Measurements from ENCODE around the gene COL6A2.

Gene COL6A2

GRCh38 chr21:46119144-46119636 lies 21.3 kb downstream of the COL6A2 start:
- H3K27ac ChIP-seq (ENCODE audit: low read depth, low read length): no peak overlapping the region
- peaks cover 5 to 89% (median 81%) of the 10 kb centered on the region in 5 donors for H3K36me3 ChIP-seq (ENCODE audit: control insufficient read depth in 5 of 5, insufficient read depth in 5 of 5, low read length in 5 of 5)
- H3K27me3 ChIP-seq (ENCODE audit: control insufficient read depth in 5 of 5, insufficient read depth in 4 of 5, low read length in 5 of 5): no peaks in the 10 kb centered on the region
- no peak overlapping the region for H3K9ac ChIP-seq (ENCODE audit: low read length in 5 of 5)
- H3K4me3 ChIP-seq (ENCODE audit: low read depth in 1 of 5, low read length in 5 of 5): no peak overlapping the region
- peaks cover 0 to 9% (median 4%) of the 10 kb centered on the region in 5 donors for H3K9me3 ChIP-seq (ENCODE audit: control insufficient read depth in 5 of 5, low read length in 5 of 5)
- no peaks in the 10 kb centered on the region for H3K4me1 ChIP-seq (ENCODE audit: control insufficient read depth in 5 of 5, insufficient read depth in 5 of 5, low read length in 5 of 5)

DNA sequence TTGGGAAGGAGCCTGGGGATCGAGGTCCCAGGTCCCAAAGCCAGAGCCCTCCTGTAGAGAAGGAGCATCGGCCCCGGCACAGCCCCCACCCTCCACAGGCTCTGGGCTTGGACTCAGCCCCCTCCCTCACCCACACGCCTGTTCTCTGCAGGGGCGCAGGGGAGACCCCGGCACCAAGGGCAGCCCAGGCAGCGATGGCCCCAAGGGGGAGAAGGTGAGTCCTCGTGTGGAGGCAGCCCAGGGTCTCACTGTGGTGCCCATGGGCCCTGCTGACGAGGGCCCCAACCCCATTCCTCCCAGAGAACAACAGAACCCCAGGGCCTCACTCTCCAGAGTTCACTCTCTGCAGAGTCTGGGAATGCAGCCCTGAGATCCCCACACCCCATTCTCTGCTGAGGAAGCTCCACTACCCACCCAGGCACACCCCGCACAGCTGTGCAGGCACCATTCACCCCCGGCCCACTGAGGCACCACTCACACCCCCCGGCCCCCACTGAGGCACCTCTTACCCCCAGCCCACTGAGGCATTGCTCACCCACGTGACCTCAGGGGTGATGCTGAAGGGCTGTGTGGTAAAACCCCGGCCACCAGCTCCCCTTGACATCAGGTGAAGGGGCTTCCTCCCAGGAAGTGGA lies 21.8 kb downstream of the COL6A2 start:
- no peaks in the 10 kb centered on the region for H3K4me1 ChIP-seq (ENCODE audit: control insufficient read depth in 5 of 5, insufficient read depth in 5 of 5, low read length in 5 of 5)
- H3K9me3 ChIP-seq (ENCODE audit: control insufficient read depth in 5 of 5, low read length in 5 of 5): peaks cover 0 to 7% (median 3%) of the 10 kb centered on the region in 5 donors
- no peak overlapping the region for H3K4me3 ChIP-seq (ENCODE audit: low read depth in 1 of 5, low read length in 5 of 5)
- peaks cover under 1 to 92% (median 83%) of the 10 kb centered on the region in 5 donors for H3K36me3 ChIP-seq (ENCODE audit: control insufficient read depth in 5 of 5, insufficient read depth in 5 of 5, low read length in 5 of 5)
- H3K27ac ChIP-seq (ENCODE audit: low read depth, low read length): no peak overlapping the region
- no peaks in the 10 kb centered on the region for H3K27me3 ChIP-seq (ENCODE audit: control insufficient read depth in 5 of 5, insufficient read depth in 4 of 5, low read length in 5 of 5)
- H3K9ac ChIP-seq (ENCODE audit: low read length in 5 of 5): no peak overlapping the region

GRCh38 chr21:46120301-46121285 lies 22.7 kb downstream of the COL6A2 start:
- Histone ChIP-seq H3K27ac (ENCODE audit: low read depth, low read length) (no peak overlapping the region), H3K4me1 (ENCODE audit: control insufficient read depth in 5 of 5, insufficient read depth in 5 of 5, low read length in 5 of 5) (no peaks in the 10 kb centered on the region), H3K27me3 (ENCODE audit: control insufficient read depth in 5 of 5, insufficient read depth in 4 of 5, low read length in 5 of 5) (no peaks in the 10 kb centered on the region), H3K9me3 (ENCODE audit: control insufficient read depth in 5 of 5, low read length in 5 of 5) (no peaks in the 10 kb centered on the region), H3K36me3 (ENCODE audit: control insufficient read depth in 5 of 5, insufficient read depth in 5 of 5, low read length in 5 of 5) (peaks cover 0 to 92% (median 82%) of the 10 kb centered on the region in 5 donors), H3K4me3 (ENCODE audit: low read depth in 1 of 5, low read length in 5 of 5) (no peak overlapping the region), H3K9ac (ENCODE audit: low read length in 5 of 5) (no peak overlapping the region)

DNA sequence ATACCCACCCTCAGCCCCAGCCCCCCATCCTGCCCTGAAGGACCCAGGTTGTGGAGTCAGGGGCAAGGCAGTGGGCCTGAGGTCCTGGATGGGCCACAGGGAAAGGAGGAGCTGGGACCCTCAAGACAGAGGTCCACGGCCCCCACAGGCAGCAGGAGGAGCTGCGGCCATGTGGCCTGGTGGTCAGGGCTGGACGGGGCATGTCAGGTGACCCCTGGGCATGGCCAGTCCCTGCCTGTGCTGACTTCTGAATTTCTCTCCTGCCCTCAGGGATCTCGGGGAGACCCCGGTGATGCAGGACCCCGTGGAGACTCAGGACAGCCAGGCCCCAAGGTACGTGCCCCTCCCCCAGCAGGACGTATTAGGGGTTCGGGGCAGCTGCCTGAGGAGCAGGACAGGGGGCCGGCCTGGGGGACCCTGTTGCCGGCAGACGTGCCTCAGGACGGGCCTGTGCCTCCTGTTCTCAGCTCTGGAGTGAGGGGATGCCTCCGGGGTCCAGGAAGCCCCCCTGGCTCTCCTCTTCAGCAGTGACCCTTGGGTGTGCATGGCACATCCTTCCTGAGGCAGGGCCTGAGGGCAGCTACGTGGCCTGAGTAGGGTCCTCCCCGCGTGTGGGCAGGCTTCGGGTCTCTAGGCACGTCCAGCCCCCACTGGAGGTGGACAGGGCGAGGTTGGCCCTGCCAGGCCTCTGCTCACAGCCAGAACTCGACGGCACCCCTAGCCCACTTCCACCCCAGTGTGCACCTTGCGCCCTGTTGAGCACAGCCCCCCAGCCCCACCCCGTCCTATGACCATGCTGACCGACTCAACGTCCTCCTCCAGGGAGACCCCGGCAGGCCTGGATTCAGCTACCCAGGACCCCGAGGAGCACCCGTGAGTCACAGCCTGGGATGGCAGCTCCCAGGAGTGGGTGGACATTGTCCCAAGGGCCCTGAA lies 23.6 kb downstream of the COL6A2 start:
- no peaks in the 10 kb centered on the region for H3K27me3 ChIP-seq (ENCODE audit: control insufficient read depth in 5 of 5, insufficient read depth in 4 of 5, low read length in 5 of 5)
- no peak overlapping the region for H3K4me3 ChIP-seq (ENCODE audit: low read depth in 1 of 5, low read length in 5 of 5)
- no peak overlapping the region for H3K27ac ChIP-seq (ENCODE audit: low read depth, low read length)
- H3K4me1 ChIP-seq (ENCODE audit: control insufficient read depth in 5 of 5, insufficient read depth in 5 of 5, low read length in 5 of 5): no peaks in the 10 kb centered on the region
- no peaks in the 10 kb centered on the region for H3K9me3 ChIP-seq (ENCODE audit: control insufficient read depth in 5 of 5, low read length in 5 of 5)
- peaks cover 0 to 92% (median 82%) of the 10 kb centered on the region in 5 donors for H3K36me3 ChIP-seq (ENCODE audit: control insufficient read depth in 5 of 5, insufficient read depth in 5 of 5, low read length in 5 of 5)
- no peak overlapping the region for H3K9ac ChIP-seq (ENCODE audit: low read length in 5 of 5)

DNA sequence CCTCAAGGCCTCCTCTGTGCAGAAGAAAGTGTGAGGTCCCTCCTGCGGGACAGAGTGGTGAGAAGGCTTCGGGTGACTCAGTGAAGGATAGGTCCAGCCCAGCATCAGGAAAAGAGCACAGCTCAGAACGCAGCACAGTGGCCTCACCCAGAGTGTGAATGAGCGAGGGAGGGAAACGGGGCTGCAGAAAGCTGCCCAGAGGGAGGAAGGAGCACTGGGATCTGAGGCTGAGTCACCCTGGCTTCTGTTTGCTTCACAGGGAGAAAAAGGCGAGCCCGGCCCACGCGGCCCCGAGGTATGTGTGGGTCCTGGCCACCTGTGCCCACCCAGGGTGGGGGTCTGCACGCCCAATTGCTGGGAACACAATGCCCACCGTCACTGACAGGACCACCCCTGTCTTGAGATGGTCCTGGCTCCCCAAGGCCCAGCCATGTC lies 24.3 kb downstream of the COL6A2 start:
- Histone ChIP-seq H3K9me3 (ENCODE audit: control insufficient read depth in 5 of 5, low read length in 5 of 5) (no peaks in the 10 kb centered on the region), H3K27ac (ENCODE audit: low read depth, low read length) (no peak overlapping the region), H3K4me3 (ENCODE audit: low read depth in 1 of 5, low read length in 5 of 5) (no peak overlapping the region), H3K36me3 (ENCODE audit: control insufficient read depth in 5 of 5, insufficient read depth in 5 of 5, low read length in 5 of 5) (peaks cover 0 to 92% (median 81%) of the 10 kb centered on the region in 5 donors), H3K9ac (ENCODE audit: low read length in 5 of 5) (no peak overlapping the region), H3K4me1 (ENCODE audit: control insufficient read depth in 5 of 5, insufficient read depth in 5 of 5, low read length in 5 of 5) (no peaks in the 10 kb centered on the region), H3K27me3 (ENCODE audit: control insufficient read depth in 5 of 5, insufficient read depth in 4 of 5, low read length in 5 of 5) (no peaks in the 10 kb centered on the region)

DNA sequence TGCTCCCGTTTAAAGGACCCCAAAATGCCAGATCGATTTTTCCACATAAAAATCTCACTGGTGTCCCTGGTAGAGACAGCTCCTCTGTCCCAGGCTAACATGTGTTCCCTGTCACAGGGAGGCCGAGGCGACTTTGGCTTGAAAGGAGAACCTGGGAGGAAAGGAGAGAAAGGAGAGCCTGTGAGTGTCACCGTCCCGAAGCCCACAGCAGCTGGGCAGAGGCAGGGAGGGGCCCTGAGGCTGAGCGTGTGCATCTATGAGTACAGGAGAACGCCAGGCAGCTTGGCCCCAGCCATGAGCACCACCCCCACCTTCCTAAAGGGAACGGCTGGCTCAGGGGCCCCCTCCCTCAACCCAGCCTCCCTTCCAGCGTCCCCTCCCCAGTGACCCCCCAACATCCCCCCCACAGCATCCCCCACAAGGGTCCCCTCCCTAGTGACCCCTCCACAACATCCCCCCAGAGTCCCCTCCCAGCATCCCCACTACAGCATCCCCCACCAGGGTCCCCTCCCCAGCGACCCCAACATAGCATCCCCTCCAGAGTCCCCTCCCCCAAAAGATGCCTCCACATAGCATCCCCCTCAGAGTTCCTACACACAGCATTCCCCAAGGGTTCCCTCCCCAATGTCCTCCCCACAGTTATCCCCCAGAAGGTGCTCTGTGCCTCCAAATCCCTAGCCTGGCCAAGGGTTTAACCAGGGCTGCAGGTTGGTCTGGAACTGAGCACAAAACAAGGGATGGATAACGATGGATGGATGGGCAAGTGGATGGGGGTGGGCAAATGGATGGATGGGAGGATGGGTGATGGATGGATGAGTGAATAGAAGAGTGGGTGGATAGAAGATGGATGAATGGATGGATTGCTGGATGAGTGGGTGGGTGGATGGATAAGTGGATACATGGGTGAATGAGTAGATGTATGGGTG lies 25.1 kb downstream of the COL6A2 start:
- no peak overlapping the region for H3K27ac ChIP-seq (ENCODE audit: low read depth, low read length)
- H3K27me3 ChIP-seq (ENCODE audit: control insufficient read depth in 5 of 5, insufficient read depth in 4 of 5, low read length in 5 of 5): no peaks in the 10 kb centered on the region

DNA sequence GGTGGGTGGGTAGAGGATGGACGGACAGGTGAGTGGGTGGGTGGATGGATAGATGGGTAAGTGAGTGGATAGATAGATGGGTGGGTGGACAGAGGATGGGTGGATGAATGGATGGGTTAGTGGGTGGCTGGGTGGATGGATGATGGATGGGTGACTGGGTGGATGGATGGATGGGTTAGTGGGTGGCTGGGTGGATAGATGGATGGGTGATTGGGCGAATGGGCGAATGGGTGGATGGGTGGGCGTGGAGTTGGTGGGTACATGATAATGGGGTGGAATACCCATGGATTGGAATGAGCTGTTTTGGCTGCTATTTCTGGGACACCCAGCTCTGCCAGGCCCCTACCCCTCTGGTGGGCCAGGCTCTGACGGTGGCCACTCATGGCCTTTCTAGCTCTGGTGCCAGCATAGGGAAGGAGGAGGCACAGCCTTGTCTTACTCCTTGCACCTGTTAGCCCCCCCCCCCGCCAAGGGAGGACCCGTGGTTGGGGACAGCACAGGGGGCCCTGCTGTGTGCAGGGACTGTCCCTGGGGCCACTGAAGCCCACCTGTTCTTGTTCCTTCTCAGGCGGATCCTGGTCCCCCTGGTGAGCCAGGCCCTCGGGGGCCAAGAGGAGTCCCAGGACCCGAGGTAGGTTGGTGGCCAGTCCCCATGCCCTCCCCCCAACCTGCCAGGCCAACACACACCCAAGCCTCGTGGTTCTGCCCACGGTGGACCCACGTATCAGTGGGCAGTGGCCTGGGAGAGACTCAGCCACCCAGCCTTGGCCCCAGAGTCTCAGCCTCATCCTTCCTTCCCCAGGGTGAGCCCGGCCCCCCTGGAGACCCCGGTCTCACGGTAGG lies 26.4 kb downstream of the COL6A2 start:
- Histone ChIP-seq H3K4me3 (ENCODE audit: low read depth in 1 of 5, low read length in 5 of 5) (no peak overlapping the region), H3K9me3 (ENCODE audit: control insufficient read depth in 5 of 5, low read length in 5 of 5) (no peaks in the 10 kb centered on the region), H3K9ac (ENCODE audit: low read length in 5 of 5) (no peak overlapping the region), H3K4me1 (ENCODE audit: control insufficient read depth in 5 of 5, insufficient read depth in 5 of 5, low read length in 5 of 5) (no peaks in the 10 kb centered on the region), H3K36me3 (ENCODE audit: control insufficient read depth in 5 of 5, insufficient read depth in 5 of 5, low read length in 5 of 5) (peaks cover 0 to 90% (median 66%) of the 10 kb centered on the region in 5 donors), H3K27ac (ENCODE audit: low read depth, low read length) (no peak overlapping the region), H3K27me3 (ENCODE audit: control insufficient read depth in 5 of 5, insufficient read depth in 4 of 5, low read length in 5 of 5) (no peaks in the 10 kb centered on the region)

More for the DNA sequence above, 25.1 kb downstream of the COL6A2 start:
- no peaks in the 10 kb centered on the region for H3K9me3 ChIP-seq (ENCODE audit: control insufficient read depth in 5 of 5, low read length in 5 of 5)
- peaks cover 0 to 92% (median 76%) of the 10 kb centered on the region in 5 donors for H3K36me3 ChIP-seq (ENCODE audit: control insufficient read depth in 5 of 5, insufficient read depth in 5 of 5, low read length in 5 of 5)
- no peaks in the 10 kb centered on the region for H3K4me1 ChIP-seq (ENCODE audit: control insufficient read depth in 5 of 5, insufficient read depth in 5 of 5, low read length in 5 of 5)
- no peak overlapping the region for H3K9ac ChIP-seq (ENCODE audit: low read length in 5 of 5)
- no peak overlapping the region for H3K4me3 ChIP-seq (ENCODE audit: low read depth in 1 of 5, low read length in 5 of 5)

DNA sequence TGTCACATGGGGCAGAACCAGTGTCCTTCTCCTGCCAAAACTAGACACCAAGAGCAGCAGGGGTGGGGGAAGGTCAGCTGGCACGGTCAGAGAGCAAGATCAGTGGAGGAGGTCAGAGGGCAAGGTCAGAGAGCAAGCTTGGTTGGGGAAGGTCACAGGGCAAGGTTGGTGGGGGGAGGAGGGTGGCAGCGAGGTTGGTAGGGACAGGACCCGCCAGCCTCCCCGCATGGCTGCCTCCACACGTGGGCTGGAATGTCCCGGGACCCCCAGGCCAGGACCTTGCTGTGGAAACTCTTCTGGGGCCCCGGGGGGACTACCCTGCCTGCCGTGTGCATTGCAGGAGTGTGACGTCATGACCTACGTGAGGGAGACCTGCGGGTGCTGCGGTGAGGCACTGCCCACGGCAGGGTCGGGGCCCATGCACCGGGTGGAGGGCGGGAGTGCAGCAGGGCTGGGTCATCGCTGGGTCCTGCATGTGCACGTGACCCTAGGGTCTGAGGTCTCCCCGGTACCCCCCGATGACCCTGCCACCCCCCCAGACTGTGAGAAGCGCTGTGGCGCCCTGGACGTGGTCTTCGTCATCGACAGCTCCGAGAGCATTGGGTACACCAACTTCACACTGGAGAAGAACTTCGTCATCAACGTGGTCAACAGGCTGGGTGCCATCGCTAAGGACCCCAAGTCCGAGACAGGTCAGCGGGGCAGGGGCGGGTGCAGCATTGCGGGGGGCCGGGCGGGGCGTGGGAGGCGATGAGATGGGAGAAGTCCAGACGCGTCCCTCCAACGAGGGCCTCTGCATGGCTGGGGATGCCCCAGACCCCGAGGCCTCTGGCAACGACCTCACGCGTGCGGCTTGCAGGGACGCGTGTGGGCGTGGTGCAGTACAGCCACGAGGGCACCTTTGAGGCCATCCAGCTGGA lies 27.3 kb downstream of the COL6A2 start:
- peaks cover 0 to 82% (median 61%) of the 10 kb centered on the region in 5 donors for H3K36me3 ChIP-seq (ENCODE audit: control insufficient read depth in 5 of 5, insufficient read depth in 5 of 5, low read length in 5 of 5)
- H3K4me3 ChIP-seq (ENCODE audit: low read depth in 1 of 5, low read length in 5 of 5): no peak overlapping the region
- H3K27me3 ChIP-seq (ENCODE audit: control insufficient read depth in 5 of 5, insufficient read depth in 4 of 5, low read length in 5 of 5): no peaks in the 10 kb centered on the region
- no peaks in the 10 kb centered on the region for H3K9me3 ChIP-seq (ENCODE audit: control insufficient read depth in 5 of 5, low read length in 5 of 5)
- H3K27ac ChIP-seq (ENCODE audit: low read depth, low read length): no peak overlapping the region
- H3K9ac ChIP-seq (ENCODE audit: low read length in 5 of 5): no peak overlapping the region
- H3K4me1 ChIP-seq (ENCODE audit: control insufficient read depth in 5 of 5, insufficient read depth in 5 of 5, low read length in 5 of 5): no peaks in the 10 kb centered on the region
